ENCODE data around the gene EGFLAM.

EGFLAM gene

DNA sequence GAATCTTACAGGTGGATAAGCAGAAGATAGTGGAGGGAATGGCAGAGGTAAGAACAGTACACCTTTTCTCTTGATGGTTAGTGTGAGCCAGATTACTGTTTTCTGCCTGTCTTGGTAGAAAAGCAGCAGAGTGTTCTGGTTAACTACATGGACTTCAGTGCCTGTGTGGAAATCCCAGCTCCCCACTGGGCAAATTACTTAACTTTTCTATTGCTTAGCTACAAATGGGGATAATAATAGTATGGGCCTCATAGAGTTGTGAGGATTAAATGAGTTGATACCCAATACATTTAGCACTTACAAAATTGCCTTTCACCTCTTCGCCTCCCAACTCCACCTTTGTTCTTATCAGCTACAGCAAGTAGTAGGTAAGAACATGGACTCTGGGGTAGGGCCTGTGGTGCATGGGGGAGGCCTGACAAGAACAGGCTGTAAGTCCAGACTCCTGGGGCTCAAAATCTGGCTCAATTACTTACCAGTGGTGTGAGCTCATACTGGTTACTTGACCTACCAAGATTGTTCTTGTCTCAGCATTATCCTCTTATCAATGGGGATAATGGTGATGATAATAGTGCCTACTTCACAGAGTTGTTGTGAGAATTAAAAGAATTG, 173.0 kb downstream of the EGFLAM start:
- no peak overlapping the region for H3K4me3 ChIP-seq (ENCODE audit: low read length)
- TF ChIP-seq, protein P1, sequence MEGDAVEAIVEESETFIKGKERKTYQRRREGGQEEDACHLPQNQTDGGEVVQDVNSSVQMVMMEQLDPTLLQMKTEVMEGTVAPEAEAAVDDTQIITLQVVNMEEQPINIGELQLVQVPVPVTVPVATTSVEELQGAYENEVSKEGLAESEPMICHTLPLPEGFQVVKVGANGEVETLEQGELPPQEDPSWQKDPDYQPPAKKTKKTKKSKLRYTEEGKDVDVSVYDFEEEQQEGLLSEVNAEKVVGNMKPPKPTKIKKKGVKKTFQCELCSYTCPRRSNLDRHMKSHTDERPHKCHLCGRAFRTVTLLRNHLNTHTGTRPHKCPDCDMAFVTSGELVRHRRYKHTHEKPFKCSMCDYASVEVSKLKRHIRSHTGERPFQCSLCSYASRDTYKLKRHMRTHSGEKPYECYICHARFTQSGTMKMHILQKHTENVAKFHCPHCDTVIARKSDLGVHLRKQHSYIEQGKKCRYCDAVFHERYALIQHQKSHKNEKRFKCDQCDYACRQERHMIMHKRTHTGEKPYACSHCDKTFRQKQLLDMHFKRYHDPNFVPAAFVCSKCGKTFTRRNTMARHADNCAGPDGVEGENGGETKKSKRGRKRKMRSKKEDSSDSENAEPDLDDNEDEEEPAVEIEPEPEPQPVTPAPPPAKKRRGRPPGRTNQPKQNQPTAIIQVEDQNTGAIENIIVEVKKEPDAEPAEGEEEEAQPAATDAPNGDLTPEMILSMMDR (conservative IDR thresholded peaks at IDR 0.05; ENCODE audit: low read depth, low read length), result no peak
- no peak for DNase-seq (ENCODE audit: low read depth)

DNA sequence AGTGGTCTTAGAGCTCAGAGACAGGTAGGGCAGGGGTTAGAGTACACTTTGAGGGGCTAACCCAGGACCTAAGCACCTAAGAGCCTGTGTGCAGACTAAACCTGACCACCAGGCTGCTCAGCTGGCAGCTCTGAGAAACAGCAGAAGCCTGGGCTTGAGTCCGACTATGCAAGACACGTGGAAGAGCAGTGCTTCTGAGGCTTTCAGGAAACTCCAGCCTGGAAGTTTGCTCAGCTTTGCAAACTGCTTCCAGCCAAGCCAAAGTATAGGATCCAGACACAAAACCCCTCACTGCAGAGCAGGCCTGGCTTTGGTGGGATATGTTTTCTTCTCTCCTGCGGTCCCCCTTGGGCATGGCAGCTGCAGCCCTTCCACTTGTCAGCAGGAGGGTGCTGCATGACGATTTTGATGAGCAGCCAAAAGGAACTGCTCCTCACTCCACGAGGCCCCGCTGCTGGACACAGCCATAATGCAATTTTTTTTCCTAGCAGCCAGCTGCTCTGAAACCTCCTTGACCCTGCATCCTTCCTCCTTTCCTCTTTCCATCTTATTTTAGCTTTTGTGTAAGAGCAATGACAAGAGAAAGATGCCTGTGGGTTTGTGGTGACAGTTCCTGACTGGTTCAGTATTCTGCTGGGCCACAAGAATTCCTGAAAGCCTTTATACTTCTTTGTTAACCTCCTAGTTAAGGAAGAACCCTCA, 175.0 kb downstream of the EGFLAM start:
- TF ChIP-seq, protein P1 (conservative IDR thresholded peaks at IDR 0.05; ENCODE audit: low read depth, low read length), result no peak
- no peak for DNase-seq (ENCODE audit: low read depth)
- H3K4me3 ChIP-seq (ENCODE audit: low read length), result no peak overlapping the region

DNA sequence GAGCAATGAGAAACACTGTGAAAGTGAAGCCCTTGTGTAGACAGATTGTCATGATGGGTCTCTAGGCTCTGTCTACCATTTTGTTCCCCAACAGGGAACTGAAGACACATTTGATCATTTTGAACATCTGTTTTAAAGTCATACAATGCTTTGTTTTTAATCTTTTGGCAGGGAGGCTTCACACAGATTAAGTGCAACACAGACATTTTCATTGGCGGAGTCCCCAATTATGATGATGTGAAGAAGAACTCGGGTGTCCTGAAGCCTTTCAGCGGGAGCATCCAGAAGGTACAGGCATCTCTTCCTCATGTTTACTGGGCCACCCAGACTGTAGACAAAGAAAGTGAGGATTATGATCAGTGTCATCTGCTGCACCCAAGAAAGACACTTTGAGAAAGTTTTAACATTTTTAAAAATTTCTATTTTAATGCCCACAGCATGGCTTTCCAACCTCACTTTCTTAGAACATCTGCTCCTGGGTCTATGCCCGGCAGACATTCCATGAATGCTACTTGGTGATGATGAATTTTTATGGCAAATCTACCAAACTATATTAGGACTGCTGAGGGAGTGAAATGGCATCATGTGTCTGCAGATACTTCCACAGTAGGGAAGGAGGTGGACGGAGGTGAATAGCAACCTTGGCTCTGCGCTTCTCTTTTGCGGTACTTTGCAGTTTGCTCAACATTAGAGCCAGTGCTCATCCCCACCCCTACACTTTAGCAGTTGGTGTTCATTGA, 176.8 kb downstream of the EGFLAM start:
- no peak for DNase-seq (ENCODE audit: low read depth)
- TF ChIP-seq, protein P1 (conservative IDR thresholded peaks at IDR 0.05; ENCODE audit: low read depth, low read length), result no peak
- no peak overlapping the region for H3K4me3 ChIP-seq (ENCODE audit: low read length)

DNA sequence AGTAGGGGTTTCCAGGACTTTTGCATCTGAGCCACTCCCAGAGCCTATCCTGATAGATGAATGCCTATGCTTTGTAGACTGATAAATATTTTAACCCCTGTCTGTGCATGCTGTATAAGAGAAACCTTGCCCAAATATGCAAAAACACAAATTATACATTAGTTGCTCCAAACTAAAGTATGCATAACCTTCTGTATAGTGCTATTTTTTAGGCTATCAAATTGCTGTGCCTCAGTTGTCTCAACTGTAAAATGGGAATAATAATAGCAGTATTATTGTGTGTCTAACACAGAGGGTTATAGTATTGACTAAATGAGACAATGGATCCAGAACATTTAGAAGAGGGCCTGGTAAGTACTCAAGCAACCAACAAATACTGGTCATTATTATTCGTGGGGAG, 180.4 kb downstream of the EGFLAM start:
- TF ChIP-seq, protein P1 (conservative IDR thresholded peaks at IDR 0.05; ENCODE audit: low read depth, low read length), result no peak
- H3K4me3 ChIP-seq (ENCODE audit: low read length), result no peak overlapping the region
- DNase-seq (ENCODE audit: low read depth), result no peak

DNA sequence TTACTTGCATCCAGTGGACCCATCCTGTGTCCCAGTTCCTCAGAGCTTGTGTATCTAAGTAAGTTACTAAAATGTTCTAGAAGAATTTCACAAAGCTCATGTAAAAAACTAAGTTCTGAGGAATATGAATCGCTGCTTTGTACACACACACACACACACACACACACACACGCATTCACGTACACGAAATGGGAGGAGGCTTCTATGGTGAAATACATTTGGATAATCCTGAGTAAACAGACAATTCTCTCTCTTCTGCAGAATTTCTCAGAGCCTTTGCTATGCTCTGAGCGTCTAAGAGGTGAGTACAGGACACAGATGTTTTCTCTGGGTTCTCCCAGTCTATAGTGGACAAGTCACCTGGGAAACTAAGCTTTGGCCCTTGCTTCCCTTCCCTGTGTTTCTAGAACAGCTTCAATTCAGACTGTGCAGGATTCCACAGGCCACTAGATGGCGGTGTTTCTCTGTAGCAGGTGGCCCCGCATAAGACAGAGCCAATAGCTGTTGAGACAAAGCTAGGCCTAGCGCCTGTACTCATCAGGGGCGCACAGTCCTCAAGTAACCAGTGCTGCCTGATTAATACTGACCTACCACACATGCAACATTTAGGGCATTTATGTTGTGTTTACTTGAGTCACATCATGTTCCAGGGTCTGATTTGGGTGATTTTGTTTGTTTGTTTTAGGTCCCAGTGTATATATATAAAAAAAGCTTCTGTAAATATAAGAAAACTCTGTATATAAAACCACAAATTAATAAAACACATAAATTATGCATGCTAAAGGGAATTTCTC, 183.3 kb downstream of the EGFLAM start:
- H3K4me3 ChIP-seq (ENCODE audit: low read length), result no peak overlapping the region
- TF ChIP-seq, protein P1 (conservative IDR thresholded peaks at IDR 0.05; ENCODE audit: low read depth, low read length), result peak; percentile 97
- peak; percentile 67 for DNase-seq (ENCODE audit: low read depth)

DNA sequence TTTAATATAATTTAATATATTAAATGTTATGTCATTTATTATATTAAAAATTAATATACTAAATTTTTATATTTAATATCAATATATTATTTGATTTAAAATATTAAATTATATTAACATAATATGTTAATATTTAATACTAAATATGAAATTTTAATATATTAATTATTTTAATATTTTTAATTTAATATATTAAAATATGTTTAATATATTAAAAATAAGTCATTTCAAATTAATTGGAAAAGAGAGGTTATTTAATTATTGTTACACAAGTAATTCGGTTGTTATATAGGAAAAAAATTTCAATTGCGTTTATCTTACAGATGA, 183.9 kb downstream of the EGFLAM start:
- no peak overlapping the region for H3K4me3 ChIP-seq (ENCODE audit: low read length)
- TF ChIP-seq, protein P1 (conservative IDR thresholded peaks at IDR 0.05; ENCODE audit: low read depth, low read length), result no peak
- no peak for DNase-seq (ENCODE audit: low read depth)

All from retinal pigment epithelial cell (primary cell).